OCI-LY1 (cell line): ENCODE results near the gene USP43.
"Not testable (repeated sequence)": the region's sequence is repeated elsewhere in the genome, so short reads cannot be mapped to it uniquely, and the experiment has no call there.

Experiments
- H2AFZ ChIP-seq: fragments of 200-600 bp; sonication (generic), shearing (Covaris generic); 2 replicates; pipeline ENCODE4 v1.6.0; 2014; ENCODE audit warnings: antibody characterized with exemption, mild to moderate bottlenecking, low read length
- H3F3A ChIP-seq: fragments of 200-600 bp; sonication (generic), shearing (Covaris generic); 2 replicates; pipeline ENCODE4 v1.6.0; 2014; ENCODE audit warnings: mild to moderate bottlenecking, antibody characterized with exemption, low read length, moderate library complexity; ENCODE audit not compliant: insufficient read depth
- H3K27ac ChIP-seq: fragments of 200-600 bp; sonication (generic); 2 replicates; pipeline ENCODE4 v1.5.1; 2014; ENCODE audit warnings: low read length, mixed run types, mild to moderate bottlenecking, low read depth; ENCODE audit not compliant: poor library complexity, severe bottlenecking
- H3K27me3 ChIP-seq: fragments of 200-600 bp; sonication (generic); 2 replicates; pipeline ENCODE4 v1.6.0; 2014; ENCODE audit warnings: antibody characterized with exemption, mild to moderate bottlenecking, low read length, moderate library complexity; ENCODE audit not compliant: insufficient read depth
- H3K36me3 ChIP-seq: fragments of 200-600 bp; sonication (generic); 2 replicates; pipeline ENCODE4 v1.6.1; 2014; ENCODE audit warnings: mild to moderate bottlenecking, antibody characterized with exemption, low read length, moderate library complexity, mixed read lengths; ENCODE audit not compliant: insufficient read depth
- H3K4me1 ChIP-seq: fragments of 200-600 bp; sonication (generic); 2 replicates; pipeline ENCODE4 v1.5.1; 2014; ENCODE audit warnings: mild to moderate bottlenecking, low read length, moderate library complexity; ENCODE audit not compliant: insufficient read depth, severe bottlenecking
- H3K4me2 ChIP-seq: fragments of 200-600 bp; sonication (generic), shearing (Covaris generic); 2 replicates; pipeline ENCODE4 v1.6.1; 2014; ENCODE audit warnings: low read length
- H3K4me3 ChIP-seq: fragments of 200-600 bp; sonication (generic); 2 replicates; pipeline ENCODE4 v1.5.1; 2014; ENCODE audit warnings: low read length, low read depth, mild to moderate bottlenecking, mixed read lengths; ENCODE audit not compliant: poor library complexity, severe bottlenecking
- H3K79me2 ChIP-seq: fragments of 200-600 bp; shearing (Covaris generic); 2 replicates; pipeline ENCODE4 v1.6.1; 2016; ENCODE audit warnings: mixed run types, low read length, mixed read lengths; ENCODE audit not compliant: insufficient read depth
- H3K9ac ChIP-seq: fragments of 200-600 bp; sonication (generic), shearing (Covaris generic); 2 replicates; pipeline ENCODE4 v1.6.1; 2014; ENCODE audit warnings: mild to moderate bottlenecking, low read length, mixed read lengths
- H3K9me2 ChIP-seq: fragments of 200-600 bp; sonication (generic), shearing (Covaris generic); 2 replicates; pipeline ENCODE4 v1.6.1; 2014; ENCODE audit warnings: low read depth, mild to moderate bottlenecking, low read length, mixed read lengths
- H3K9me3 ChIP-seq: fragments of 200-600 bp; shearing (Covaris generic); 2 replicates; pipeline ENCODE4 v1.6.1; 2014; ENCODE audit warnings: low read length, mixed read lengths
- H4K20me1 ChIP-seq: fragments of 200-600 bp; sonication (generic), shearing (Covaris generic); 2 replicates; pipeline ENCODE4 v1.6.0; 2016; ENCODE audit warnings: mild to moderate bottlenecking, low read length; ENCODE audit not compliant: insufficient read depth
- EZH2 ChIP-seq: fragments of 200-600 bp; sonication (generic), shearing (Covaris generic); IDR thresholded peaks from 2 replicates; pipeline ENCODE4 v1.8.0; 2017; ENCODE audit warnings: borderline replicate concordance, mixed run types, mild to moderate bottlenecking, antibody characterized with exemption, low read length, moderate library complexity, mixed read lengths
- TF ChIP-seq, protein P1 (sequence below): fragments of 200-600 bp; sonication (generic), shearing (Covaris generic); IDR thresholded peaks from 2 replicates; pipeline ENCODE4 v1.5.1; 2017; ENCODE audit warnings: mild to moderate bottlenecking, antibody characterized with exemption, low read length, moderate library complexity, mixed read lengths

Gene USP43

DNA sequence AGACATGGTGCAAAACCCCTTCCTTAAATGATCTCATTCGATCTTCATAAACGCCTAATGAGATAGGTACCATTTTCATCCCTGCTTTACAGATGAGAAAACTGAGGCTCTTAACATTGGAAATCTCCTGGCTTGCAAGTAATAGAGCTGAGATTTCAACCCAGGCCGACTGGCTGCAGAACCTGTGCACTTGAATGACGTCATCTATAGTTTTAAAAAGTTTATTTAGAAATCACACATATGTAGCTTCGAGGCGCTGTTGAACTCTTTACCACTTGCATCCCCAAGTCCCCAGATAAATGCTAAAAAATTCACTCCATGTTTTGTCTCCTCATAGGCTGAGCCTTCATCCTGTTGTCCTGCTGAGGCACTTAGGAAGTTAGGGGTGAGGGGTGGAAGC, 38.9 kb upstream of the USP43 start:
- Histone ChIP-seq H3K9ac (no peak overlapping the region), H3K4me3 (no peak overlapping the region), H3K4me1 (no peaks in the 10 kb centered on the region), H3K9me2 (no peaks in the 10 kb centered on the region), H3K36me3 (no peaks in the 10 kb centered on the region), H4K20me1 (no peaks in the 10 kb centered on the region), H3F3A (no peaks in the 10 kb centered on the region), H3K9me3 (no peaks in the 10 kb centered on the region), H2AFZ (no peak overlapping the region), H3K27ac (no peak overlapping the region), H3K4me2 (no peak overlapping the region), H3K79me2 (no peaks in the 10 kb centered on the region), H3K27me3 (no peaks in the 10 kb centered on the region)
- TF ChIP-seq, protein P1, sequence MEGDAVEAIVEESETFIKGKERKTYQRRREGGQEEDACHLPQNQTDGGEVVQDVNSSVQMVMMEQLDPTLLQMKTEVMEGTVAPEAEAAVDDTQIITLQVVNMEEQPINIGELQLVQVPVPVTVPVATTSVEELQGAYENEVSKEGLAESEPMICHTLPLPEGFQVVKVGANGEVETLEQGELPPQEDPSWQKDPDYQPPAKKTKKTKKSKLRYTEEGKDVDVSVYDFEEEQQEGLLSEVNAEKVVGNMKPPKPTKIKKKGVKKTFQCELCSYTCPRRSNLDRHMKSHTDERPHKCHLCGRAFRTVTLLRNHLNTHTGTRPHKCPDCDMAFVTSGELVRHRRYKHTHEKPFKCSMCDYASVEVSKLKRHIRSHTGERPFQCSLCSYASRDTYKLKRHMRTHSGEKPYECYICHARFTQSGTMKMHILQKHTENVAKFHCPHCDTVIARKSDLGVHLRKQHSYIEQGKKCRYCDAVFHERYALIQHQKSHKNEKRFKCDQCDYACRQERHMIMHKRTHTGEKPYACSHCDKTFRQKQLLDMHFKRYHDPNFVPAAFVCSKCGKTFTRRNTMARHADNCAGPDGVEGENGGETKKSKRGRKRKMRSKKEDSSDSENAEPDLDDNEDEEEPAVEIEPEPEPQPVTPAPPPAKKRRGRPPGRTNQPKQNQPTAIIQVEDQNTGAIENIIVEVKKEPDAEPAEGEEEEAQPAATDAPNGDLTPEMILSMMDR: no peak
- TF ChIP-seq EZH2: no peak

DNA sequence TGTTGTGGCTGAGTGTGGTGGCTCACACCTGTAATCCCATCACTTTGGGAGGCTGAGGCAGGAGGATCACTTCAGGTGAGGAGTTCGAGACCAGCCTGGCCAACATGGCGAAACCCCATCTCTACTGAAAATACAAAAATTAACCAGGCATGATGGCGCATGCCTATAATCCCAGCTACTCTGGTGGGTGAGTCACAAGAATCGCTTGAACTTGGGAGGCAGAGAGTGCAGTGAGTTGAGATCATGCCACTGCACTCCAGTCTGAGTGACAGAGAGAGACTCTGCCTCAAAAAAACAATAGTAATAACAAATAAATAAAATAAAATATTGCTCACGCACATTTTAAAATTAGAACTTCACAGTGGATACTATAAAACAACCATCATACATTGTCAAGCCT, 38.3 kb upstream of the USP43 start:
- H3K4me3 ChIP-seq: not testable (repeated sequence)

DNA sequence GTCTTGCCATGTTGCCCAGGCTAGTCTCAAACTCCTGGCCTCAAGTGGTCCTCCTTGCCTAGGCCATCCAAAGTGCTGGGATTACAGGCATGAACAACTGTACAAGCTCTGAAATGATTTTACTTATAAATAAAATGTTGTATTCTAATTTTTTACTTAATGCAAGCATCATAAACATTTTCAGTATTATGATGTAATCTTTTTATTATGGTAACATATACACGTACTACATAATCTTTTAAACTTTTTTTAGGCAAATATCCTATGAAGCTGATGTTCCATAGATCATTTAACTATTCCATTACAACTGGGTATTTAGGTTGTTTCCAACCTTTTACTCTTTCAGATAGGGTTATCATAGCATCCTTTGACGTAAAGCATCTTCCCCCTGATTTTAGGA, 33.8 kb upstream of the USP43 start:
- no peak overlapping the region for H3K27ac ChIP-seq
- no peaks in the 10 kb centered on the region for H3K4me1 ChIP-seq
- no peak overlapping the region for H3K4me2 ChIP-seq
- no peak overlapping the region for H3K4me3 ChIP-seq
- H2AFZ ChIP-seq: no peak overlapping the region
- H3K36me3 ChIP-seq: no peaks in the 10 kb centered on the region
- H3F3A ChIP-seq: no peaks in the 10 kb centered on the region
- H3K79me2 ChIP-seq: no peaks in the 10 kb centered on the region
- TF ChIP-seq EZH2: no peak
- TF ChIP-seq, protein P1: no peak
- no peaks in the 10 kb centered on the region for H3K9me2 ChIP-seq
- no peaks in the 10 kb centered on the region for H3K27me3 ChIP-seq
- H3K9ac ChIP-seq: no peak overlapping the region
- H4K20me1 ChIP-seq: no peaks in the 10 kb centered on the region
- H3K9me3 ChIP-seq: no peaks in the 10 kb centered on the region

More for the DNA sequence above, 38.3 kb upstream of the USP43 start:
- H3K79me2 ChIP-seq, H3K36me3 ChIP-seq, H3K4me2 ChIP-seq, H3K27ac ChIP-seq, H3K9me2 ChIP-seq, H3K4me1 ChIP-seq, H3K9ac ChIP-seq, H3K9me3 ChIP-seq, H3F3A ChIP-seq, H4K20me1 ChIP-seq, H2AFZ ChIP-seq, H3K27me3 ChIP-seq: not testable (repeated sequence)

DNA sequence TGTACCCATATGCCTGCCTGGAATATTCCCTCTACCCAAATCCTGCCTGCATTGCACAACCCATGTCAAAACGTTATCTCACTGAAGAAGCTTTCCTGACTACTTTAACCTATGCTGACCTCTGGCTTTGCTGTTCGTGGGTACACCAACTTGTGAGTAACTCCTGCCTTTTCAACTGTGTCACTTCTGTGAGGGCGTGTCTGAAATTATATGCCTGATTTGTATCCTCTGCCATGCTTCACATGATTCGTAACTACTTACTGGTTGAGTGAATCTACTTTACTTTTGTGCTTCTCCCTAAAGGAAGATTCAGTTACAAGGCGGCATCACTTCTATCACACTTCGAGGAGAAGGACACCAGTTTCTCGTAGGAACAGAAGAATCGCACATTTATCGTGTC, 33.3 kb upstream of the USP43 start:
- no peaks in the 10 kb centered on the region for H3F3A ChIP-seq
- H2AFZ ChIP-seq: no peak overlapping the region
- no peak overlapping the region for H3K4me2 ChIP-seq

More for the DNA sequence above, 33.3 kb upstream of the USP43 start:
- no peaks in the 10 kb centered on the region for H3K4me1 ChIP-seq
- no peak overlapping the region for H3K4me3 ChIP-seq
- H3K79me2 ChIP-seq: no peaks in the 10 kb centered on the region
- TF ChIP-seq, protein P1: no peak
- TF ChIP-seq EZH2: no peak
- no peaks in the 10 kb centered on the region for H3K9me2 ChIP-seq
- H3K36me3 ChIP-seq: no peaks in the 10 kb centered on the region
- no peaks in the 10 kb centered on the region for H4K20me1 ChIP-seq
- no peaks in the 10 kb centered on the region for H3K27me3 ChIP-seq
- no peak overlapping the region for H3K27ac ChIP-seq
- no peaks in the 10 kb centered on the region for H3K9me3 ChIP-seq
- no peak overlapping the region for H3K9ac ChIP-seq
